GM18951 (cell line): Measurements from ENCODE around the gene OR4D2.
"Not testable (repeated sequence)": the region's sequence is repeated elsewhere in the genome, so short reads cannot be mapped to it uniquely, and the experiment has no call there.

Experiments used
- POLR2A ChIP-seq: IDR thresholded peaks from 4 replicates; pipeline ENCODE4 v1.6.1; 2011; ENCODE audit warnings: mild to moderate bottlenecking; ENCODE audit not compliant: insufficient read length, insufficient read depth; ENCODE audit errors: extremely low read depth
- in situ Hi-C: fragments of 300-500 bp; cut with MboI; formaldehyde crosslinking; loops from one replicate; pipeline ENCODE4 v1.12.0; 2022; ENCODE audit warnings: low sequenced_read_pairs, mixed read lengths, inconsistent platforms; ENCODE audit not compliant: unreplicated experiment

Gene OR4D2

DNA sequence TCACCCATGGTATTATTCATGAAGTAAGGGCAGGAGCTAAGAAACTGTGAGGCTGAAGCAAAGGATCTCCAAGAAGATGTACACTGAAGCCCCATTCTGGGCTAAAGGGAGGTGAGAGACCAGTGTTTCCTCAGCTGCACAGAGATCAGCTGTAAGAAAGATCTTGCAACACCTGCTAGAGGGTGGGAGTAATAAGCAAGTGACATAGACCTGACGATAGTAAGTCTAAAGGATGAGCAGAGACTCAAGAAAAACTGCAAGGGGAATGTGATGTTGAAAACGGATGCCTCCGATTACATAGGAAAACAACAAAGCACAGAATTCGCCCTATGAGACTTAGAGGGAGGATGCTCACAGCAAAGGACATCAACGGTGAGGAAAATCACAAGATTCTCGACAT lies at the start of gene OR4D2:
Gene OR4D2, plus strand, starts transcription at position 301 of the 400 bp plus-strand sequence. CDS start 2,674 bp downstream, outside the sequence.
- in situ Hi-C loops, result no loop called here
- no peak for TF ChIP-seq POLR2A

DNA sequence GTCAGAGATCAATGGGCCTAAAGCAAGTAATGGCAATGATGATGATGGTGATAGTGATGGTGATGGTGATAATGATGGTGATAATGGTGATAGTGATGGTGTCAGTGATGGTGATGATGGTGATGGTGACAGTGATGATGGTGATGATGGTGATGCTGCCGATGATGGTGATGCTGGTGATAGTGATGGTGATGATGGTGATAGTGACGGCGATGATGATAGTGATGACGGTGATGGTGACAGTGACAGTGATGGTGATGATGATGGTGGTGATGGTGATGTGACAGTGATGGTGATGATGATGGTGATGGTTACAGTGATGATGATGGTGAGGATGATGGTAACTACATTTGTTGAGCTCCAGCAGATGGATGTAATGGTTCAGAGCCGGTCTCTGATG lies 49.4 kb upstream of the OR4D2 start:
- no peak for TF ChIP-seq POLR2A

DNA sequence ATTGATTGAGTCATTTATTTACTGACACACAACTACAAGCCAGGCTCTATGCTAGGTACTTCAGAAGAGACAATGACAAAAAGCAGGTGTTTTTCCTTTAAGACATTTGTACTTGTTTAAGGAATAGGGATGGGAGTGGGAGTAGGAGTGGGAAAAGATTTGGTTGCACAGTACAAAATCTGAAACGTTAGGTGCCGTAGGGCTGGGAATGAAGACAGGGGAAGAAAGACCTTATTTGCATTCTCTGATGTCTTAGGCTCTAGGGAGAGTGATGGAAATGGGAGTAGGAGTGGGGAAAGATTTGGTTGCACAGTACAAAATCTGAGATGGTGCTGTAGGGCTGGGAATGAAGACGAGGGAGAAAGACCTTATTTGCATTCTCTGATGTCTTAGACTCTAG lies 47.3 kb upstream of the OR4D2 start:
- no peak for TF ChIP-seq POLR2A
- in situ Hi-C loops, result loop anchor here (10.0 kb wide), 1 partner anchor 265 kb away; the partner anchor contains the start of gene MRPS23

More for the DNA sequence above, 49.4 kb upstream of the OR4D2 start:
- in situ Hi-C loops, result loop anchor here (10.0 kb wide), 1 partner anchor 263 kb away; the partner anchor contains the start of gene MRPS23

DNA sequence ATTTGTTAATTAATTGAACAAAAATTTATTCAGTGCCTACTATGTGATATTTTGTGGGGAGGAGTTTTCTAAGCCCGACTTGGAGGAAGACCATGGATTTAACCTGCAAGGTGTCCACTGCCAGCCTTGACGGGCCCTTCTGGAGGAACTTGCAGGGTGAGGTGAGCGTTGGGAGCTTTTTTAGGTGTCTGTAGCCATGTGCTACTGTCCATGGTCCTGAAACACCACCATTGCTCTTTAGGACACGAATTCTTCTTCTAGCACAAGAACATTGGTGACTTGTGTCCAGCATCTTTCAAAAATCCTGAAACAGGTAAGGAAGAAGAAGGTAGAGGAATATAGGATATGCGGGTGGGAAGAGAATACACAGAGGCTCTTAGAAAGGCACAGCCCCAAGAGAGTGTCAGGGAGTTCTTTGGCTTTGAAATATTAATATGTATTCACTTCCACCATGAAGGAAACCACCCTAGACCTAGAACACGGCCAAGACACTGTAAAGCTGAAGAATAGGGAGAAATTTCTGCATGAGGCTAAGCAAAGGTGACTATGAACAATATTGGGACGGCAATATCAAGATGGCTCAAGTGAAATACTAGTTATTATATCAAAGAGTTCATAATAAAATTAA lies 46.5 kb upstream of the OR4D2 start:
- TF ChIP-seq POLR2A, result no peak
- in situ Hi-C loops, result no loop called here

DNA sequence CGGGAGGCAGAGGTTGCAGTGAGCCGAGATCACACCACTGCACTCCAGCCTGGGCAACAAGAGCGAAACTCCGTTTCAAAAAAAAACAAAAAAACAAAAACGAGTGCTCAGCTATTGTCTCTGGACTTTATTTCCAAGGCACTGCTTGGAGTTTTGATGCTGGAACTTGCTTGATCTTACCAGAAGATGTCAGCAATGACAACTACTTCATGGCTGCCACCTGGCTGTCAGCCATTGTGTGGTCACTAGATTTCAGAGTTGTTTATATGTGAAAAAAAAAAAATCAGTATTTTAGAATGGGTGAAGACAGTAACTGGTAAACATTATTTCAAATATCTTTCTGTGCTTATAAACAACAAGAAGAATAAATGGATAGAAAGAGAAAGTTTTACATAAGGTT lies 44.9 kb upstream of the OR4D2 start:
- in situ Hi-C loops, result no loop called here
- TF ChIP-seq POLR2A, result no peak

DNA sequence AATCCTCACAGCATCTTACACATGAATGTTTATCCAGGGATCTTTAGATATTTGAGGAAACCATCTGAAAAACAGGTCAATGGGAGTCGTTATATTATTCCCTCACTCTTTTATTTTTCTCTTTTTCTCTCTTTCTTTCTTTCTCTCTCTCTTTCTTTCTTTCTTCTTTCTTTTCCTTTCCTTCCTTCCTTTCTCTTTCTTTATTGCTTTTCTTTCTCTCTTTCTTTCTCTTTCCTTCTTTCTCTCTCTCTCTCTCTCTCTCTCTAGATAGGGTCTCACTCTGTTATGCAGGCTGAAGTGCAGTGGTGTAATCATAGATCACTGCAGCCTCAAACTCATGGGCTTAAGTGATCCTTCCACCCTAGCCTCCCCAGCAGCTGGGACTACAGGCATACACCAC lies 38.9 kb upstream of the OR4D2 start:
- in situ Hi-C loops, result no loop called here
- no peak for TF ChIP-seq POLR2A

DNA sequence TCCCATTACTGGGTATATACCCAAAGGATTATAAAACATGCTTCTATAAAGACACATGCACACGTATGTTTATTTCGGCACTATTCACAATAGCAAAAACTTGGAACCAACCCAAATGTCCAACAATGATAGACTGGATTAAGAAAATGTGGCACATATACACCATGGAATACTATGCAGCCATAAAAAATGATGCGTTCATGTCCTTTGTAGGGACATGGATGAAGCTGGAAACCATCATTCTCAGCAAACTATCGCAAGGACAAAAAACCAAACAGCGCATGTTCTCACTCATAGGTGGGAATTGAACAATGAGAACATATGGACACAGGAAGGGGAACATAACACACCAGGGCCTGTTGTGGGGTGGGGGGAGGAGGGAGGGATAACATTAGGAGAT lies 34.1 kb upstream of the OR4D2 start:
- in situ Hi-C loops, result not testable (repeated sequence)

DNA sequence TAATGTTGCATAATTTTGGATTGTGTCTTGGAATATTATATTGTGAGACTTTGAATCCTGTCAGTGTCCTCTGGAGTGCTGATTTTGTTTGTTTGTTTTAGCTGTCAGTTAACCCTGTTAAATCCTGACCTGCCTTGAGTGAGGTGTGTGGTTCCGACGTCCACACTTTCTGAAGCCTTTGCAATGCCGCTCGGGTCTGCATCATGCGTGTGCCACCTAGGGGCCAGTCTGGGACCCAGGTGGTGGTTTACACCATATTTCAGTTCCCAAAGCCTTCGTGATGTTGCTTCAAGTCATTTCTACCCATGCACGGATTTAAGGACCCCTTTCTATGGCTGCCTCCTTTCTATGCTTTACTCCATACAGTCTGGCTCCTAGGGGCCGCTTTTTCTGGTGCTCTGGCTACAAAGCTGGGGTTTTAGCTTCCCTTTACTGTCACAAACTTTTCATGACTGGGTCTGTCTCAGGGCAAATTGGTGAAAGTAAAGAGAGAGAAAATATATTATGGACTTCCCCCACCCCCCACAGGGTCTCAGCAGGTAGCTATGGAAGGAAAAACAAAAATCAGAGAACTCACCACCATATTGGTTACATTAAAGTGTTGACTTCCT lies 30.0 kb upstream of the OR4D2 start:
- TF ChIP-seq POLR2A, result no peak
- in situ Hi-C loops, result no loop called here

DNA sequence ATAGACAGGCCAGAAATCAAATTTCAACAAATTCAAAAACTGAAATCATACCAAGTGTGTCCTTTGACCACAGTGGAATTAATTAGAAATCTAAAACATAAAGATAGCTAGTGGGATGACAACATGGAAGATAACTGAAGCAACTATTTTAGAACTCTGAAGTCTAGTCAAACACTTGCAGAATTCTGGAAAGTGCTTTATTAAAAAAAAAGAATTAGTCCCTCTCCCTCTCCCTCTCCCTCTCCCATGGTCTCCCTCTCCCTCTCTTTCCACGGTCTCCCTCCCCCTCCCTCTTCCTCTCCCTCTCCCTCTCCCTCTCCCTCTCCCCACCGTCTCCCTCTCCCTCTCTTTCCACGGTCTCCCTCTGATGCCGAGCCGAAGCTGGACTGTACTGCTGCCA lies 25.3 kb upstream of the OR4D2 start:
- no peak for TF ChIP-seq POLR2A
- in situ Hi-C loops, result no loop called here

DNA sequence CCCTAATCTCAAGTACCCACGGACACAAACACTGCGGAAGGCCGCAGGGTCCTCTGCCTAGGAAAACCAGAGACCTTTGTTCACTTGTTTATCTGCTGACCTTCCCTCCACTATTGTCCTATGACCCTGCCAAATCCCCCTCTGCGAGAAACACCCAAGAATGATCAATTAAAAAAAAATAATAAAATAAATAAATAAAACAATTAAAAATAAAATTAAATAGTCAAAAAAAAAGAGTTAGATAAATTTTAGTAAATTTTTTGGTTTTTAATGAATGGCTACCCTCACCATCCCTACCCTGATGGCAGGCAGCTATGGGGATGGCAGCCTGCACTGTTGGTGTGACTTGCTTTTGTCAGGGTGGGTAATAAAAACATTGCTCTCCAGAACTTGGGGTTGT lies 23.4 kb upstream of the OR4D2 start:
- in situ Hi-C loops, result not testable (repeated sequence)

DNA sequence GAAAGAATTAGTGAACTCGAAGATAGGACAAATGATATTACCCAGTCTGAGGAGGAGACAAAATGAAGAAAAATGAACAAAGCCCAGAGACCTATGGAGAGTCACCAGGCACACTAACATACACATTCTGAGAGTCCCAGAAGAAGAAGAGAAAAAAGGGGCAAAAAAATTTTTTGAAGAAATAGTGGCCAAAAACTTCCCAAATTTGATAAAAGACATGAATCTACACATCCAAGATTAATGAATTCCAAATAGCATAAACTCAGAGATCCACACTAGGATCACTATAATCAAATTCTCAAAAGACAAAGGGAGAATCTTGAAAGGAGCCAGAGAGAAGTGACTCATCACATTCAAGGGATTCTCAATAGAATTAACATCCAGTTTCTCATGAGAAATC lies 22.0 kb upstream of the OR4D2 start:
- in situ Hi-C loops, result no loop called here
- TF ChIP-seq POLR2A, result no peak

DNA sequence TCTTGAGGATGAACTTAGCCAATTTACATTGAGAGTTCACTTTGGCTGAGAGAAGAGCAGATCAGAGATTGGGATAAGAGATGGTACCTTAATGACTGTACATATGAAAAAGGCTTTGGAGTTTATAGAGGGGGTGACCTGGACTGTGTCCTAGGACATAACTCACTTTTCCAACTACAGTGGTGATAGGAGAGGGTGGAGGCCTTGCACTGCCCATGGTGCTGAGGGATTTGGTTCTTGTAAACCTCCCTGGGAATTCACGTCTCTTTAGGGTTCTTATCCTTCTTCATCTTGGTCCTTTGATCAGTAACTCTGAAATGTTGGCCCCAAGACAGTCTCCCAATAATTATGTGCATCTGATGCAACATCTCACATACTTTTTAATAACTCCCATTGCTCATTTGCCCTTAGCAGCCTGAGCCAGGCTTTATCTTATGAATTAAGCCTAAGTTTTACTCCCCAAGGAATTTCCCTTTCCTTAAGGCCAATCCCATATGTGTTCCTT lies 18.8 kb upstream of the OR4D2 start, which contains the start of gene OR4D1:
Gene OR4D1, plus strand, starts transcription at position 455 of the 505 bp plus-strand sequence. CDS start 6,770 bp downstream, outside the sequence.
- in situ Hi-C loops, result no loop called here
- TF ChIP-seq POLR2A, result no peak

DNA sequence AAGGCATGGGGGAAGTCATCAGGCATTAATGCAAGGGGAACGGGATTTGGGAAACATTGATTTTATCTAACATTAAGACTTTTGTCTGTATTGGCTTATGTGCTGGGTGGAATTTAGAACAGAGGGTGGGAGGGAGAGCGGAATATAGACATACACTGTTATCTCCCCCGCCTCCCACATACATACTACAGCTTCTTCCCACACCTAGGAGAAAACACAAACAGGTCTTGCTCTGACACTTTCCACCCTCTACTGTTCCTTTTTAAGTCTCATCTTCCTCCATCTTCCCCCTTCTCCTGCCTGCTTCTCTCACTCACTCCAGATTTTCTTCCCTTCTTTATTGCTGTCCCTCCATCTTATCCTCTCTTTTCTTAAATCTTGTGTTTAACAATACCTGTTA lies 18.2 kb upstream of the OR4D2 start:
- in situ Hi-C loops, result no loop called here

DNA sequence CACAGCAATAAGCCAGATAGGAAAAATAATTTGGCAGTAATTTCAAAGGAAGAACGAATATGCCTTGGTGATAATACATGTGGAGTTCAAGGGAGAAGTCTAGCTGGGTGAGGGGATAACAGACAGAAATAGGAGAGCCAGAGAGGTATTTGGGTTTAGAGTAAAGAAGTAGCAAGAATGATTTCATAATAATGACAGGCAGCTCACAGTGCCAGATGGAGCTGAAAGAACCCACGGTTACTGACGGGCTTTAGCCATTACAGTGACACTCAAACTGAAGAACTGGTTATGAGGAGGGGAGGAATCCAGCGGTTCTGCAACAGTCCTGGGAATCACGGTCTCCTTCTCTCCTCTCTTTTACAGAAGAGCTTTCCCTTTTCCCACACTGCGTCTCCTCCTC lies 16.4 kb upstream of the OR4D2 start:
- in situ Hi-C loops, result no loop called here
- TF ChIP-seq POLR2A, result no peak

More for the DNA sequence above, 18.2 kb upstream of the OR4D2 start:
- TF ChIP-seq POLR2A, result no peak

DNA sequence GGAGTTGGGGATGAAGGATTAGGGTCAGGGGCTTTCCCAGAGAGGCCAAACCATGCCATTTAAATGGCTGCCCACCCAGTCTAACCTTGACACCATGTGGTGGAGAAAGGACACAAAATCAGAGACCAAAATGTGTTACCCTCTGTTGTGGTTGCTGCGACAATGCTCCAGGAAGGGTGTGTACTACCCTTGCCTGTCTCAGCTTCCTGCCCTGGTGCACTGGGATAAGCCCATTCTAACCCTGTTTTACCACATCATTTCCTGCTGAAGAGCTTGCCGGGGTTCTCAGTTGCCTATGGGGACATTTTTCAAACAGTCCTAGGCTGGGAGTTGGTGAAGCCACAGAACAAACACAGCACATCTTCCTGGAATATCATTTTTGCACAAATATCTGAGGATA lies 13.7 kb upstream of the OR4D2 start:
- in situ Hi-C loops, result no loop called here
- TF ChIP-seq POLR2A, result no peak

DNA sequence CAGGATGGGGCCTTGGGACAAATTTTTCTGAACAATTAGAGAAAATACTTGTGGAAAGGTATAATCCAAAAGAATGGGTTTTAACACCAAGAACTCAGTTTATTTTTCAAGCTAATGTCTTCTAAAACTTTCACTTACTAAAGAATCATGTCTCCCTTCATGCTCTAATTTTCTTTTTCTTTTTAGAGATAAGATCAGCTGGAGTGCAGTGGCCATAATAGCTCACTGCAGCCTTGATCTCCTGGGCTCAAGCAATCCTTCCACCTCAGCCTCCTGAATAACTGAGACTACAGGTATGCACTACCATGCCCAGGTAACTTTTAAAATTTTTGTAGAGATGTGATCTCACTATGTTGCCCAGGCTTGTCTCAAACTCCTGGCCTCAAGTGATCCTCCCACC lies 13.1 kb upstream of the OR4D2 start:
- no peak for TF ChIP-seq POLR2A
- in situ Hi-C loops, result no loop called here
